HepG2 (cell line): ENCODE data around the gene ABCA2. TPM values are rescaled to one million over a fixed set of nuclear protein-coding genes. Genes with fewer than 3 reads are reported as not detected.
A peak's percentile ranks its signal among the peaks of the same experiment; 100 is the strongest.

ENCODE experiments used
- ARID4A ChIP-seq: sonication (generic); formaldehyde crosslinking; IDR thresholded peaks from 2 replicates; pipeline ENCODE4 v1.5.0; 2020; ENCODE audit warnings: mild to moderate bottlenecking, missing genetic modification reagents, borderline replicate concordance
- ATM ChIP-seq: fragments of 450-650 bp; IDR thresholded peaks from 2 replicates; pipeline ENCODE4 v1.7.1; 2017; ENCODE audit warnings: mild to moderate bottlenecking, borderline replicate concordance
- FLYWCH1 ChIP-seq: sonication (generic); formaldehyde crosslinking; IDR thresholded peaks from 2 replicates; pipeline ENCODE4 v1.8.1; 2023; ENCODE audit warnings: mild to moderate bottlenecking, missing genetic modification reagents
- FOSL1 ChIP-seq: sonication (generic); formaldehyde crosslinking; IDR thresholded peaks from 2 replicates; pipeline ENCODE4 v1.9.0; 2021; ENCODE audit warnings: missing genetic modification reagents, borderline replicate concordance
- FOXP1 ChIP-seq, 2 experiments: fragments of 450-650 bp in 1 of 2; IDR thresholded peaks; 2 replicates each; pipeline ENCODE4 v1.6.1; 2017 to 2018; ENCODE audit warnings: antibody characterized with exemption in 1 of 2
- HMGXB4 ChIP-seq, 2 experiments: sonication (generic) in 1 of 2; formaldehyde crosslinking in 1 of 2; IDR thresholded peaks; 2 replicates each; pipeline versions ENCODE4 v1.4.0 to v1.6.1; 2018 to 2020; ENCODE audit warnings: missing genetic modification reagents in 2 of 2, borderline replicate concordance in 1 of 2, low read depth in 1 of 2, mild to moderate bottlenecking in 1 of 2, missing biosample characterization in 1 of 2
- PITX1 ChIP-seq: sonication (generic); formaldehyde crosslinking; IDR thresholded peaks from 2 replicates; pipeline ENCODE4 v1.5.1; 2020; ENCODE audit warnings: mild to moderate bottlenecking, missing genetic modification reagents
- ZNF556 ChIP-seq: sonication (generic); formaldehyde crosslinking; IDR thresholded peaks from 2 replicates; pipeline ENCODE4 v1.4.0; 2020; ENCODE audit warnings: mild to moderate bottlenecking, missing genetic modification reagents, borderline replicate concordance
- ZNF563 ChIP-seq: sonication (generic); formaldehyde crosslinking; IDR thresholded peaks from 2 replicates; pipeline ENCODE4 v1.8.0; 2022; ENCODE audit warnings: mild to moderate bottlenecking, moderate library complexity, missing genetic modification reagents
- ZNF639 ChIP-seq: conservative IDR thresholded peaks from 2 replicates; pipeline ENCODE4 v1.6.1; 2018; ENCODE audit warnings: missing genetic modification reagents
- ZNF7 ChIP-seq: IDR thresholded peaks from 2 replicates; pipeline ENCODE4 v1.6.1; 2016; ENCODE audit warnings: missing biosample characterization, missing genetic modification reagents
- polyA plus RNA-seq, 8 experiments: library from polyadenylated mRNA; depleted of rRNA in 3 of 8; stranded (reverse) in 7 of 8; unstranded in 1 of 8; fragments of >200 nt; fragmentation: Illumina TruSeq in 4 of 8; extraction: Trizol in 4 of 8; gene quantifications; 2 replicates each; pipeline versions ENCODE4 v1.2.1 to v1.2.3, GENCODE V29; 2011 to 2016; ENCODE audit warnings: low read depth in 4 of 8, missing spikeins in 1 of 8, mixed read lengths in 1 of 8; ENCODE audit not compliant: insufficient read depth in 1 of 8
- total RNA-seq, 5 experiments: library from RNA; depleted of rRNA; stranded (reverse); fragments of >200 nt; fragmentation: Illumina TruSeq; extraction: Trizol; gene quantifications; 2 replicates each; pipeline ENCODE4 v1.2.3, GENCODE V29; 2016; ENCODE audit warnings: low read depth in 1 of 5
- TF ChIP-seq, protein P1 (sequence below): sonication (generic); formaldehyde crosslinking; conservative IDR thresholded peaks from 2 replicates; pipeline ENCODE4 v1.8.1; 2023; ENCODE audit warnings: missing genetic modification reagents
- TF ChIP-seq, protein P2 (sequence below): IDR thresholded peaks from 2 replicates; pipeline ENCODE4 v1.4.0; 2020; ENCODE audit warnings: mild to moderate bottlenecking, missing genetic modification reagents
- TF ChIP-seq, protein P3 (sequence below): sonication (generic); formaldehyde crosslinking; IDR thresholded peaks from 2 replicates; pipeline ENCODE4 v1.5.0; 2020; ENCODE audit warnings: missing genetic modification reagents

Gene ABCA2
- total and polyA plus RNA-seq, 2 of the 13 experiments (the other 11 are each of a cell fraction or from before 2014, with no cell fraction given): 2.9 to 19.2 TPM

- TF ChIP-seq ARID4A (CRISPR knock-in tag) (peak; percentile 22; the same call in 1 of the 2 replicates), ZNF639 (no peak), ZNF7 (CRISPR knock-in tag) (no peak), ZNF556 (CRISPR knock-in tag) (no peak), PITX1 (CRISPR knock-in tag) (no peak), HMGXB4 (CRISPR knock-in tag; IDR thresholded peaks at IDR 0.05; ENCODE audit: borderline replicate concordance in 1 of 2, low read depth in 1 of 2) (no peak), ATM (no peak), FLYWCH1 (CRISPR knock-in tag) (no peak), ZNF563 (CRISPR knock-in tag) (no peak), FOSL1 (CRISPR knock-in tag) (no peak), FOXP1 (IDR thresholded peaks at IDR 0.05) (no peak), FOXP1 (CRISPR knock-in tag; IDR thresholded peaks at IDR 0.05) (0 out of 2 replicates have a peak, but pooled peaks have one; percentile 18)
- TF ChIP-seq, protein P1, sequence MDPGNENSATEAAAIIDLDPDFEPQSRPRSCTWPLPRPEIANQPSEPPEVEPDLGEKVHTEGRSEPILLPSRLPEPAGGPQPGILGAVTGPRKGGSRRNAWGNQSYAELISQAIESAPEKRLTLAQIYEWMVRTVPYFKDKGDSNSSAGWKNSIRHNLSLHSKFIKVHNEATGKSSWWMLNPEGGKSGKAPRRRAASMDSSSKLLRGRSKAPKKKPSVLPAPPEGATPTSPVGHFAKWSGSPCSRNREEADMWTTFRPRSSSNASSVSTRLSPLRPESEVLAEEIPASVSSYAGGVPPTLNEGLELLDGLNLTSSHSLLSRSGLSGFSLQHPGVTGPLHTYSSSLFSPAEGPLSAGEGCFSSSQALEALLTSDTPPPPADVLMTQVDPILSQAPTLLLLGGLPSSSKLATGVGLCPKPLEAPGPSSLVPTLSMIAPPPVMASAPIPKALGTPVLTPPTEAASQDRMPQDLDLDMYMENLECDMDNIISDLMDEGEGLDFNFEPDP (CRISPR knock-in tag): no peak
- TF ChIP-seq, protein P2, sequence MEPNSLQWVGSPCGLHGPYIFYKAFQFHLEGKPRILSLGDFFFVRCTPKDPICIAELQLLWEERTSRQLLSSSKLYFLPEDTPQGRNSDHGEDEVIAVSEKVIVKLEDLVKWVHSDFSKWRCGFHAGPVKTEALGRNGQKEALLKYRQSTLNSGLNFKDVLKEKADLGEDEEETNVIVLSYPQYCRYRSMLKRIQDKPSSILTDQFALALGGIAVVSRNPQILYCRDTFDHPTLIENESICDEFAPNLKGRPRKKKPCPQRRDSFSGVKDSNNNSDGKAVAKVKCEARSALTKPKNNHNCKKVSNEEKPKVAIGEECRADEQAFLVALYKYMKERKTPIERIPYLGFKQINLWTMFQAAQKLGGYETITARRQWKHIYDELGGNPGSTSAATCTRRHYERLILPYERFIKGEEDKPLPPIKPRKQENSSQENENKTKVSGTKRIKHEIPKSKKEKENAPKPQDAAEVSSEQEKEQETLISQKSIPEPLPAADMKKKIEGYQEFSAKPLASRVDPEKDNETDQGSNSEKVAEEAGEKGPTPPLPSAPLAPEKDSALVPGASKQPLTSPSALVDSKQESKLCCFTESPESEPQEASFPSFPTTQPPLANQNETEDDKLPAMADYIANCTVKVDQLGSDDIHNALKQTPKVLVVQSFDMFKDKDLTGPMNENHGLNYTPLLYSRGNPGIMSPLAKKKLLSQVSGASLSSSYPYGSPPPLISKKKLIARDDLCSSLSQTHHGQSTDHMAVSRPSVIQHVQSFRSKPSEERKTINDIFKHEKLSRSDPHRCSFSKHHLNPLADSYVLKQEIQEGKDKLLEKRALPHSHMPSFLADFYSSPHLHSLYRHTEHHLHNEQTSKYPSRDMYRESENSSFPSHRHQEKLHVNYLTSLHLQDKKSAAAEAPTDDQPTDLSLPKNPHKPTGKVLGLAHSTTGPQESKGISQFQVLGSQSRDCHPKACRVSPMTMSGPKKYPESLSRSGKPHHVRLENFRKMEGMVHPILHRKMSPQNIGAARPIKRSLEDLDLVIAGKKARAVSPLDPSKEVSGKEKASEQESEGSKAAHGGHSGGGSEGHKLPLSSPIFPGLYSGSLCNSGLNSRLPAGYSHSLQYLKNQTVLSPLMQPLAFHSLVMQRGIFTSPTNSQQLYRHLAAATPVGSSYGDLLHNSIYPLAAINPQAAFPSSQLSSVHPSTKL (CRISPR knock-in tag): 0 out of 2 replicates have a peak, but pooled peaks have one; percentile 7
- TF ChIP-seq, protein P3, sequence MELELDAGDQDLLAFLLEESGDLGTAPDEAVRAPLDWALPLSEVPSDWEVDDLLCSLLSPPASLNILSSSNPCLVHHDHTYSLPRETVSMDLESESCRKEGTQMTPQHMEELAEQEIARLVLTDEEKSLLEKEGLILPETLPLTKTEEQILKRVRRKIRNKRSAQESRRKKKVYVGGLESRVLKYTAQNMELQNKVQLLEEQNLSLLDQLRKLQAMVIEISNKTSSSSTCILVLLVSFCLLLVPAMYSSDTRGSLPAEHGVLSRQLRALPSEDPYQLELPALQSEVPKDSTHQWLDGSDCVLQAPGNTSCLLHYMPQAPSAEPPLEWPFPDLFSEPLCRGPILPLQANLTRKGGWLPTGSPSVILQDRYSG (CRISPR knock-in tag): no peak
These were observed 28.8 kb upstream of the ABCA2 start (continued) for GRCh38 chr9:137056739-137057415.
